Stimulated activated naive CD4-positive, alpha-beta T cell (primary cell): ENCODE results near the gene LYZL1.
"Not testable (repeated sequence)": the region's sequence is repeated elsewhere in the genome, so short reads cannot be mapped to it uniquely, and the experiment has no call there.

Experiments
- DNase-seq, 6 experiments: peaks; one replicate each; lab custom pipeline; 2025; lab: John Stamatoyannopoulos, UW

The LYZL1 gene

DNA sequence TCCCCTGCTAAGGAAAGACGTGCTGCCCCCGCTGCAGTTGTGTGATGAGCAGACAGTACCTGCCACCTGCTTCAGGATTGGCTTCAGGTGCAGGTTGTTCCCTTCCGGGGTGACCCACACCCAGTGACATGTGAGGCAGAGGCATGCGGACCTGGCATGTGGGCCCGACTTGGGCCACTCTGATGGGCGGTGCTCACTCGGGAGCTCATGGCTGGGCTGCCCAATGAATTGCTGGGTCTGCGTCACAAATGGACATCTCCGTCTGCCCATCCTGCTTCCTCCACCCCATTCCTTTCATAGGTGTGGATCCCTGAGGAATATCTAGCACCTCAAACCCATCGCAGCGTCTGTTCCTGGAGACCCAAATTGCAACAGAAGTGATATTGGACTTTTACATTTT is 19.3 kb downstream of the LYZL1 start:
- not testable (repeated sequence) for DNase-seq

DNA sequence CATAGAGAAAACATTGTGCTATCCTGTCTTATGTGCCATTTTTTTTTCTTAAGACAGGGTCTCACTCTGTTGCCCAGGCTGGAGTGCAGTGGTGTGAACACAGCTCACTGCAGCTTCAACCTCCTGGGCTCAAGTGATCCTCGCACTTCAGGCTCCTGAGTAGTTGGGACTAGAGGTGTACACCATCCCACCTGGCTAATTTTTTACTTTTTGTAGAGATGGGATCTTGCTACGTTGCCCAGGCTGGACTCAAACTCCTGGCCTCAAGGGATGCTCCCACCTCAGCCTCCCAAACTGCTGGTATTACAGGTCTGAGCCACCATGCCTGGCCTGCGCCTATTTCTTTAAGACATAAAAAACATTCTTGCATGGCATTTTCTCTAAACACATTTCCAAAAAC is 20.6 kb downstream of the LYZL1 start:
- DNase-seq = no peak

DNA sequence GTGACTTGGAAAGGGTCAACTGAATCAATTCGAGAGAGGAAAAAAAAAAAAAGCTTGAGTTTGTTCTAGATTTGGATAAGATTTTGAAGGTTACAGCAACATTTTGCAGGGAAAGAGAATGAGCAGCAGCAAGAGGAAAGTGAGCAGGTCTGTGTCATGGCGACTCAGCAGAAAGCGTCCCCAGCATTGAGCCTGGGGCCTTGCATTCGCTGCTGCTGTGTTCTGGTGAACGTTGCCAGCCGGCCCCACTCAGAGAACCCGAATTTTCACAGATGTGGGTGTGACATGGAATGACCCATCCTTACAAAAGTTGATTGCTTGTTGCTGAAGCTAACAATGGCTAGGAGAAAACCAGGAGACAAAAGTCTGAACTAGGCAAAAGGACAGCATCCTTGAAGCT is 21.6 kb downstream of the LYZL1 start:
- not testable (repeated sequence) for DNase-seq

DNA sequence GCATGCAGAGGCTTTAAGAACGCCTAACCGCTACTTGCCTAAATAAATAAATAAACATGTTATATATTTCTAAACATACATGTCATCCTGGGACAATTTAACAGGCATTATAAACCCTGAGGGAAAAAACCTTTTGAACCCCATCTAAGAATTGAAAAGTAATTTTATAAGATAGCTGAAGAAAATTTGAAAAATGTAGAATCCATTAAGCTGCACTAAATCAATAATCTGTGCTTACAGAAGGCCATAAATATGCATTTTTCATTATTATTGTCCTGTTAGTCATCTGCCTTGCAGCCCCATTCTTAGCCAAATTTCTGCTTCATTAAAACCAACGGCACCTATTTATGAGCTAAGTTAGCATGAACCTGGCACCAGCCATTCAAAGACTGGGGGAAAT is 24.2 kb downstream of the LYZL1 start:
- no peak for DNase-seq

DNA sequence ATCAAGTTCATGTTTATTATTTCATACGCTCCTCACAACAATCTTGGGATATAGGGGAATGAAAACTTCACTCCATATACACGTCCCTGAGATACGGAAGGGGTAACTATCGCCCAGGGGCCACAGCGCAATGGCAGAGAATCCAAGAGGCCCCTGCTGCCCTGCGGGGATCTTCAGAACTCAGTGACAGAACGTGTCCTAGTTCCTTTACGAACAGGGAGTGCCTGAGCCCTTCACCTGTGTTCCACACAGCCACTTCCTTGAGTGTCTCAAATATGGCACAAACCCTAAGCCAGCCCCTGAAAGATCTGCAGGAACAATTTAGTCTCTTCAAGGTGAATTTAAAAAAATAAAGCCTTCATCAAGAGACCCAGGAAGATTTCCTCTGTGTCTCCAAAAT is 25.9 kb downstream of the LYZL1 start:
- no peak for DNase-seq

DNA sequence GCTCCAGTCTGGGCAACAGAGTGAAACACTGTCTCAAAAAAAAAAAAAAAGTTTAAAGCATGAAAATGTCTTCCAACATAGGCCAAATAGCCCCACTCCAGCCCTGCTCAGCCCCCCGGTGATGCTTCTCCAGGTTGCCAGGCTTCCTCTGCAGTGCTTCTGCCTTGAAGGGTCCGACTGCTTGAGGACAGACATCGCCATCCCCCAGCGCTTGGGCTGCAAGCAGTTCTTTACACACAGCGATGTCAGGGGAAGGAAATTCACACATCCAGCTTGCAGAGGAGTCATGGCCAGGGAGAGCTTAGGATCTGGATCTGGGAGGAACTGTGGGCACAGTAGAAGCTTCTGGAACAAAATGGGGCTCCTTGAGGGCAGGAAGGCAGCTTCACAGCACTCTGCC is 26.9 kb downstream of the LYZL1 start:
- DNase-seq = no peak

DNA sequence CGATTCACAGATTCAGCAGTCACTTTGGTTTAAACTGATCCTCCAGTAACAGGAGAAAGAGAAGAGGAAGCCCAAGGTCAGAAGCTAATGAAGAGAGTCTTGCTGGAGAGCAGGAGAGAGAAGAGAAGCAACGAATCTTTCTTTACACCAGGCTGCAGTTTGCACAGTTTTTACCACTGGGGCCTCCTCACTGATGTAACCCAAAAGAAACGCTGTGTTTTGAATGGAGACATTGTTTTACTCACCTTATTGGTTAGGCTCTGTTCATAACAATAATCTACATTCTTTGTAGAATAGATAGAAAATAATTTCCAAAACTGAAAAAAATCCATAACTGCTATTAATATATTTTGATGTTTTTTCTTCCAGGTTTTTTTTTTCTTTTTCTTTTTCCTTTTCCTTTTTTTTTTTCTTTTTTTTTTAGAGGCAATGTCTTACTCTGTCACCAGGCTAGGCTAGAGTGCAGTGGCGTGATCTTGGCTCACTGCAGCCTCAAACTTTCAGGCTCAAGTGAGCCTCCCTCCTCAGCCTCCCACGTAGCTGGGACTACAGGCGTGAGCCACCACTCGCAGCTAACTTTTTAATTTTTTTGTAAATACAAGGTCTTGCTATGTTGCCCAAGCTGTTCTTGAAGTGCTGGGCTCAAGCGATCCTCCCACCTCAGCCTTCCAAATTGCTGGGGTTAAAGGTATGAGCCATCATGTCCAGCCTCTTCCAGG is 27.6 kb downstream of the LYZL1 start:
- DNase-seq = no peak

DNA sequence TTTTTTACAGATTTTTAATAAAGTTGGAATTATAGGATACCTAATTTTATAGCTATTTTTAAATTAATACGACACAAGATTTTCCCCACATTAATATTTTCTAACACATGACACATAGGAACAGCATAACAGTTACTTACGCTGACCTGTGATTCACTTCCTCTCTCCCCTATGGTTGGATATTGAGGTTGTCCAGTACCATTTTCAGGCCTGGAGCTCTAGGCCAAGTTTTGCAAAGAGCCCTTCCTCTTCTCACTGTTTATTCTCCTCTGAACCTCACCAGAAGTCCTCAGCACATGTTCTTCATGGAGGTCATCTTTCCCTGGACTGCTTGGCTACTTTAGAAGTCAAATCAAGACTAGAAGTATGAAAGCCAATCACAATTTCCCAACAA is 28.2 kb downstream of the LYZL1 start:
- no peak for DNase-seq

DNA sequence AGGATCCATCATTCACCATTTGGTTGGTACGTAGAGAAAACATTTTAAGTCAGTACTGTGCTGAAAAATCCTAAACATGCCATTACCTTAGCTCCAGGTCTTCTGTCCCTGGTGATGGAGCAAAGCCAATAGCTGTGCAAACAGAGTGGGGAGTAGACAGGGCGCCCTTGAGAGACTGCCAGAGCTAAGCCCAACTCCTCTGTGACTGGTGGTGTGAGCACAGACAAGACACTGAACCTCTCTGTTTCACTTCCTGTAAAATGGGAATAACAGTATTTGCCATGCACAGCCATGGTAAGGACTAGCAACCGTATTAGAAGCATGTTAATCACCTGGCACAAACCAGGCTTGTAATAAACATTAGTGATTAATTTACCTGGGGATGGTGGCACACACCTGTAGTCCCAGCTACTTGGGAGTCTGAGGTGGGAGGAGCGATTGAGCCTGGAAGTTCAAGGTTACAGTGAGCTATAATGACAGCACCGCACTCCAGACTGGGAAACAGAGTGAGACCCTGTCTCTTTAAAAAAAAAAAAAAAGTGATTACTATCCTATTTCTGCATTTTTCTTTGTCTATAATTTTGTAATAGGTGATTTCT is 28.7 kb downstream of the LYZL1 start:
- no peak for DNase-seq

DNA sequence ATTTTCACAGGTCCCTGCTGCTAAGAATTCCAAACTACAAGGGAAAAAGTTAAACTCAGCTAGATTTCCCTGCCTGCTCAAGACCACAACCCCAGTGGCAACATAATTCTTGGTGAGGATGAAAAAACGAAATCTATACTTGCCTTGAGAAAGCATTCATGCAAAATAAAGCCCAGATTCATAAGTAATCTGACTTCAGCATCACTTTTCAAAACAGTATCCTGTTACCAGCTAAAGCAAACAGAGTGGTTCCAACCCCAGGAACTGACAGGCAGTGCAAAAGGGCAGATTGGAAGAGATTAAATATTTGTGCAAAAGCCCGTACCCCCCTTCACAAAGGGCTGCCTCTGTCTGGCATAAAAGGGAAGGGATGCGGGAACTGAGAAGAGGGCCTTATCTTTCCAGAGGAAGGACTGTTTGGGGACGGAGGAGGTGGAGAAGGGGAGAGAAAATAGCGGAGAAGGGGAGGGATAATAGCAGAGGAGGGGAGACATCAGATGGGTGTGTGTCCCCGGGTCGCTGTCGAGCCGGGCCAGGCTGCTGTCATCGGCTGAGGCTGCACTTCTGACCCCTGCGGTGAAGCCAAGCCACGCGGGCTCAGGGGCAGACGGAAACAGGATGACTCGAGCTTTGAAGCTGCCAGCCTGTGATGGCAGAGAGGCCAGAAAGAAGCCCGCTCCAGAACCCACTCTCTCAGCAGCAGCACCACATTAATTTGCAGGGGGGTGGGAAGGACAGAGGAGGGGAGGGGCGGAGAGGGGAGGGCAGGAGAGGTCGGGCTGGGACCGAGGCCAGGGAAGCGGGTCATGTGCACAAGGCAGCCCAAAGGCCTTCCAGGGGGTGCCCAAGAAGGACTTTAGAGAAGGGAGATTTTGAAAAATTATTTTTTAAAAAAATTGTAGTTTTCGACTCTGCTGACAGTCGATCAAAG is 29.5 kb downstream of the LYZL1 start:
- DNase-seq = not testable (repeated sequence)

DNA sequence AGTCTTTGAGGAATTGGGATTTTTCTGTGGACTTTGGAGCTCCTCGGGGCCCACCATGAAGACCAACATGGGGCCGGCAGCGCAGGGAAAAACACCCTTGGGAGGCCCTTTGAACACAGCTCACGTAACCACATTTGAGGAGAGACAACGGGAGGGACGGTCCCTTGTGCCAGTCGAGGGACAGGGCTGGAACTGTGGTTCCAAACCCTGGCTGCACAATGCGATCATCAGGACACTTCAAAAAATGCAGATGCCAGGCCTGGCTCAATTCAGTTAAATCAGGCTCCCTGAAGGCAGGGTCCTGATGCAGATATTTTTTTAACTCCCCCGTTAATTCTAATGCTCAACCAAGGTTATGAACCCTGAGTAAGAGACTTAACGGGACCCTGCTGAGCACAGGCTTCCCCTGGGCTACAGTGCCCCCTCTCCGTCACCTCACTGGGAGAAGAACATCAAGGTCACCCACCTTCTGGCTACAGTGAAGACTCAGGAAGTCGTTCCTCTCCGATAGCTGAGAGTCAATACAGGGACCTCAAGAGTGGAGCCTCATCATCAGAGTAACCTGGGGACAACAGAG is 30.4 kb downstream of the LYZL1 start:
- no peak for DNase-seq

DNA sequence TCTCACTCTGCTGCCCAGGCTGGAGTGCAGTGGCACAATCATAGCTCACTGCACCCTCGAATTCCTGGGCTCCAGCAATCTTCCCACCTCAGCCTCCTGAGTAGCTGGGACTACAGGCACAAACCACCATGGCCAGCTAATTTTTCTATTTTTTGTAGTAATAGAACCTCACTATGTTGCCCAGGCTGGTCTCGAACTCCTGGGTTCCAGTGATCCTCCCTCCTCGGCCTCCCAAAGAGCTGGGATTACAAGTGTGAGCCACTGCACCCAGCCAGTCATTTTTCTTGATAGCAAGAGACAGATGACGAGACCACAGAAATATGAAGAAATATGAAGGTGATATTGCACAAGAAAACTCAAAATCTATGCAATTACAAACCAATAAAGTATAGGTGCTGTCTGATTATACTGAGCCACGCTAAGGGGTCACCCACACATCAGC is 31.8 kb downstream of the LYZL1 start:
- not testable (repeated sequence) for DNase-seq

DNA sequence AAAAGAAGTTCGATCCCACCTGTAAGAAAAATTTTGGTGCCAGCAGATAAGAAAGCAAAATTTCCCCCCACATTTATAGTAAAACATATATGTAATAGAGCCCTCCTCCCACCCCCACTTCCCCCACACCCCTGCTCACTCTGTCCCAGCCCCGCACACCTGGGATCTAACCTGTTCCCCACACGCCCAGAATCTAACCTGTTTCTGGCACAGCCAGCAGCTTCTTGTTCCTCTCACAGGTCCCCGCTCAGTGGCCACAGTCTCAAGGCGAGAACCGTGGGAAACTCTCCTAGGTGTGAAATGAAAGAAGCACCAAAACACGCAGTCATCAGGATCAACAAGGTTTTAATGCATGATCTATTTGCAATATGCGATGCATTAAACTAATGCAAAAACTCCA is 32.8 kb downstream of the LYZL1 start:
- DNase-seq = no peak

DNA sequence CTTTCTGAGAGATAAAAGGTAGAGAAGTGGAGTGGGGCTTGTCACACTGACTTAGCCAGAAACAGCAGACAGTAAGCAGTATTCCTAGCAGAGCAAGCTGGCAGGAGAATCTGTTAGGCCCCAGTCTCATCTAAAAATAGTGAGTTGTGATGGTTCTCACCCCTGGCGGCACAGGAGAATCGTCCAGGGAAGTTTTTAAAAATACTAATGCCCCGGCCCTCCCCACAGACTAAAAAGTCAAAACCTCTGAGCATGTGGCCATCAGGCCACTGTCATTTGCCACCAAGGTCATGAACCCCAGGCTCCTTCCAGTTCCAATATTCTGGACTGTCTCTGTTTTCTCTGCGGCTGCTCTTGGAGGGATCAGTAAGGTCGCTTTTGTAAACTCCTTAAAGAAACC is 34.0 kb downstream of the LYZL1 start:
- no peak for DNase-seq

DNA sequence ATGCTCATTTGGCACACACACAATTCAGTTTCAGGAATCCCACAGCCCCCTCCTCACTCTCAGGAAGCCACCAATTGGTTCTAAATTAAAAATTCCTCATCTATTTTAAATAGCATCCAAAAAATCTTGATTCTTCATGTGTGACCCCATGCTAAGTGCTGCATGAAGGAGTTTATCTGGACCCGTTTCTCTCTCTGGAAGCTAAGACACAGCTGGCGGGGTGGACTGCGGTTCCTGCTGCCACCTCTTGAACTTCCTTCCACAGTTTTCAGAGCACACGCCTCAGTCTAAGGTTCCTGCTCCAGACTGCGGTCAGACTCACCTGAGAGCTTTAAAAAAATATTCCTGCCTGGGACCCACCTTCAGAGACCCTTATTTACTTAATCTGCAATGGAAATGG is 34.5 kb downstream of the LYZL1 start:
- DNase-seq = no peak

DNA sequence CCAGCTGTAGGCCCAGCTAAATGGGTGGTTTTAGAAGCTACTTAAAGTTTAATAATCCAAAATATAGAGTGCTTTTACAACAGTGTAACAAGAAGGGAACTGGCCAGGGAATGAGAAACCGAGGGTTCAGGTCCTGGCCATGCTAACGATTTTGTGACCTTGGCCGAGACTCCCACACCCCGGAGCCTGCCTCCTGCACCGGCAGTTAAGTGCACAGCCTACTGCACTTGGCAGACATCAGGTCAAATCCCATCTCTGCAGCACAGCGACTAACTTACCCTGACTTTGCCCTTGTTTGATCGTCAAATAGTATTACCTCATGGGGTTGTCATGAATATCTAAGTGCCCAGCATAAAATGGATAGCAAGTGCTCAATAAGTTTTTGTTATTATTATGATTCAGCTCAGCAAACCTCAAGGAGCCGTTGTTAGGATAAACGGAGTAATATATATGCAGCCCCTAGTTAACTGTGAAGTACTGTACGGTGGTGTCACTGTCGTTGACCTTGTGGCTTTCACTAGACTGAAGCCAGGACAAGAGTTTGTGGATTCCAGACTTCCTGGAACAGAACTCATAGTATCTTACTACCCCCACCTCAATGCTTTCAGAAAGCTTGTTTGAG is 35.5 kb downstream of the LYZL1 start:
- DNase-seq = no peak

DNA sequence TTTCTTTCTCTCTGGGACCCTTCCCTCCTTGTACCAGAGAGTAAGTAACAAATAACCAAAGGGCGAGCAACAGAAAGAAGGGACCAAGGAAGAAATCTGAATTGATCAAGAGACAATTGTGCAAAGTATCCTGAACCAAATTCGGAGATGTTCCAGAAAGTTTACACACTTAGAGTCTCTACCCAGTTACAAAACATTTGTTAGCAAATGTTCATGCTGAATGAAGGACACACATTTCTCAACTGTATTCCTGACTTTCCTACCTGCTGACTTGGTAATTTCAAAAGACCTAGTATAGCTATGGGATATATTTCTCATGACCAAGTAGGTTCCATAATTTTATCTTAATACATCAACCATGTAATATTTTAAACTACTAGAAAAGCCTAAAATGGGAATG is 37.4 kb downstream of the LYZL1 start:
- no peak for DNase-seq

DNA sequence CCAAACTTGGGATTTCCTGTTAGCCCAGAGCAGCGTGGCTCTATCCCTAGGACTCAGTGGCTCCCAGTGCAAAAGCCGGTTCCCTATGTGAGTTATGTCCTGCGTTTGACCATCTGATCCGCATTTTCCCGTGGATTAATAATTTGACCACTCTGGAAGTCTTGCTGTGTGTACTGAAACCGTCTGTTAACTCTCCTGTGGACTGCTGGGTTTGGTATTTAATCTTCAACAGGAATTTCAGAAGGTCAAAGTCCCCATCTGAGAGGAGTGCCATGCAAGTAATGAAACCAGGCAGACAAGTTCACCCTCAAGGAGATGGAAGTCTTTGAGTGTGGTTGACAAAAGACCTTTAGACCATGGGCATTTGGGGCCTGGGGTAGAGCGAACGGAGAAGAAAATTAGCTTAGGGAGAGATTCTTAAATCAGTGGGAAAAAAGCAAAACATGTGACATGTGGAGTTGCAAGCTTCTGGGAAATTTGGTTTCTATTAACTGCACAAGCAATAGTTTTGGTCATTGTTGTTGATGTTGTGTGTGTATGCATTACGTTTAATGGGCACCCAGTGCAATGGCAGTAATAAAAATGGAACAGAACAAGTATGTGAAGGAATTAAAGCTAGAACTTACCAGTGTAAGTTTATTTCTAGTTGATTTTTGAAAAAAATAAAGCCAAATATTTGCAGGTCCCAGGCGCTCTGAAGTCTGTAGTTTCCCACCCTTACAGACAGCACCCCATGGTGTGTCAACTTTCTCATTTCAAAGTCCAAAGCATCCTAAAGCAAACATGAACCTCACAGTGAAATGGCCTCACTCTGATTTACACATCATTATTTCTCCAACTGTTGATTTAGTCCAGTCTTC is 38.2 kb downstream of the LYZL1 start:
- no peak for DNase-seq

DNA sequence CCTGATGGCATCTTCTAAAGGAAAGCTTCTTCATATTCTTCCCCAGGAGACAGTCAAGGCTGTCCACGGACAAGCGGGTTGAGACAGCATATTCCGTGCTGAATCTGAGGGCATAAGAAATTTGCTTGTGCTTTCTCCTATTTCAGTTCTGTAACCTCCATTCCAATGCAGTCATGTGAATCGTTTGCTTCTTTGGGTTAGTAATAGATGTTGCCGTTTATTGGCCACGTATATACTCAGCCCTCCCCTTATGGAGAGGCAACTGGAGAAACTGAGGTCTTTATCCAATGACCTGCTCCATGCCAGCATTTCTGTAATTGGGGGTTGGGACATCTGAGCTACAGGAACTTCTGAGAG is 38.9 kb downstream of the LYZL1 start:
- DNase-seq = no peak

DNA sequence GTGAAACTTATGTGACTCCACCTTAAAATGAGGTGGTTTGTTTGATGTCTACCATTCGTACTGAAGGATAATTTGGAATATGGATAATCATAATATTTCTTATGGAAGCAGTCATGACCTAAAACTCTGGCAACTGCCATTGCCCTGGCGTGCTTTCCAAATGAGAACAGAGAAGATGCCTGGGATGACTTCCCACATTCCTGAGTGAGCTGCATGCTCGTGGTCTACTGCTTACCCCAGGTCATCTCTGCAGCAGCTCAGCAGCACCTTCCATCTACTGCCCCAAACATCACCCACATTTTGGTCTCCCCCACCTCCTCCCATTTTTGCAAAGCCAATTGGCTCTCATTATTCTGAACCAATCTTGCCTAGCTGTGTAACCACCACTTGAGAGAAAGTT is 40.1 kb downstream of the LYZL1 start:
- no peak for DNase-seq

DNA sequence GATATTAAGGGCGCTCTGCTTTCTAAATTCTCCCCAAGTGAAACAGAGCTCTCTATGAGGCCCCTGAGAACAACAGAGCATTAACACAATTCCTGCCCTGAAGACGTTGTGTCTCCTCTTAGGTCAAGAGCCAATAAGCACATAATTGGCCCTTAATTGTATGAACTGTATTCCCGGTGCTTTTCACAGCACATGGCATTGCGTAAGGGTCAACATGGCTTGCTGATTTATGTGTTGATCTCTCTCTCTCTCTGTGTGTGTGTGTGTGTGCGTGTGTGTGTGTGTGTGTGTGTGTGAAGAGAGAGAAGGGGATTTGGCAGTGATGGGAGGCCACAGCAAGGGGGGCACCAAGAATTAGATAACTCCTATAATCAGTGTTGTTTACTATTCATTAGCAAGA is 40.5 kb downstream of the LYZL1 start:
- DNase-seq = no peak
